ENCODE data around the gene CCDC66. TPM values are rescaled to one million over a fixed set of nuclear protein-coding genes. Genes with fewer than 3 reads are reported as not detected.

CCDC66 gene
- total RNA-seq (2021; fragmentation: NEBNext Ultra II Directional; extraction: Animal tissue kit (Norgen Biotek cat#: 25700)): 24.3 and 29.3 TPM in 2 replicates
- polyA plus RNA-seq (2011; rRNA removed): 4.5 and 9.6 TPM in 2 replicates
- polyA plus RNA-seq (2011; cell fraction: cytosol; rRNA removed): 11.2 TPM
- 12.2 TPM for polyA plus RNA-seq (2011; cell fraction: nucleus; rRNA removed)
- polyA plus RNA-seq (2012, experiment 1 of 2): 10.1 to 18.8 TPM (median 12.0 TPM) in 4 replicates
- polyA plus RNA-seq (2012, experiment 2 of 2): 1.2 TPM
- polyA plus RNA-seq (2013, experiment 1 of 2): 22.7 TPM
- 18.3 TPM for polyA plus RNA-seq (2013, experiment 2 of 2)
- polyA minus RNA-seq (2011; rRNA and poly(A)+ RNA removed): 24.1 and 33.3 TPM in 2 replicates
- 9.3 TPM for polyA minus RNA-seq (2011; cell fraction: cytosol; rRNA and poly(A)+ RNA removed)
- 74.0 TPM for polyA minus RNA-seq (2011; cell fraction: nucleus; rRNA and poly(A)+ RNA removed)
- long read RNA-seq, experiment 1, partial matches to known transcripts: 1 of 7 reads
- long read RNA-seq, experiment 1, other reads (novel, unspliced or antisense): 5 of 7 reads
- long read RNA-seq, experiment 2, partial matches to known transcripts: 10 of 25 reads
- long read RNA-seq, experiment 2, other reads (novel, unspliced or antisense): 11 of 25 reads

DNA sequence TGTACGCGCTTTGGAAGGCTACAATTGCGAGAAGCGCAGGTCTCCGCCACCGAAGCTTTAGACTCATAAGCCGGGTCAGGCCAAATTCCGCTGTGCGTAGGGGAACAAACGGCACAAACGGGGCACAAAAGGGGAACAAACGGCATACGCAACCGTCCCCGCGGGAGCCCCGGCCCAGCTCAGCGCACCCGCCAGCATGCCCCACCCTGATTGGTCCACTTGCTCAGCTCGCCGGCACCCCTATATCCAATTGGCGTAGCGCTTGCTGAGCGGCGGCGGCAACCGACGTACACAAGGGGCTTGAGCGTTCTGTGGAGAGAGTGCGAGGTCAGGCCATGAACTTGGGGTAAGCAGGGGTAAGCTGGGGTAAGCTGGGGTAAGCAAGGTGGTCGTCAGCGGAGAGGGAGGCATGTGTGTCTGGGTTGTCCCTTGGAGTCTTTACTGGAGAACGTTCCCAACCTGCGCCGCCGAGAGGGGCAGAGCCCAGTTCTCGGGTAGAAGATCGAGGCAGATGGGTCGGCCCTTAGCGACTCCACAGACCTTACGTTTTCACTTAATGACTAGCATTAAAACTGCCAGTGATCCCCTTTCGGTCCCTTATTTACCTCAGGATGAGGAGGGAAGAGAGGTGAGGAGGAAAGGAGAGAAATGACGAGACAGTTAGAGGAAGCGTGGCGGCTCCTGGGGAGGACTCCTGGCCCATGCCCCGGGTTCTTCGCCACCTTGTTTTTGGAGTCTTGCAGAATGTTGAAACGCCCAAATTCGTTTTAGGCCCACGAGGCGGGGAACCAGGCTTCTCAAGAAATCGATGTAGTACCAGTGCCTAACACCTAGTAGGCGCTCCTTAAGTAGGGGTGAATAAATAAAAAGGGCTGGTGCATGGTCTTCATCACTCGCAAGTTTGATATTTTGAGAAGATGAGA, at the start of gene CCDC66:
CCDC66 (plus strand) TSS at position 268 of the 923 bp plus-strand sequence; CDS start at position 336, 68 bp downstream.
- peak within 1 kb of the TSS; percentile 99 for H2AFZ ChIP-seq (ENCODE audit: low read length)
- H3K4me3 ChIP-seq (ENCODE audit: extremely low read depth in 1 of 4, insufficient read depth in 2 of 4, low read depth in 3 of 4, low read length in 4 of 4): peak within 1 kb of the TSS; percentile 65 to 98 (median 86)
- H2BK12ac ChIP-seq (ENCODE audit: low read depth, low read length): peak within 1 kb of the TSS; percentile 56
- no peaks in the 10 kb centered on the region for H3K27me3 ChIP-seq (replicated peaks in 1 of 4; ENCODE audit: control insufficient read depth in 3 of 4, extremely low read depth in 1 of 4, insufficient read depth in 3 of 4, low read length in 3 of 4)
- POLR2A ChIA-PET (ENCODE audit: partially characterized antibody): interaction anchor here (0.7 to 1.8 kb wide), 12 partner anchors 11 to 254 kb away, joined by 3 to 7 read pairs (median 4); partner anchors contain the start of gene TASOR
- H2AK5ac ChIP-seq (ENCODE audit: low read depth, low read length): no peak within 1 kb of the TSS
- peak within 1 kb of the TSS; percentile 76 for H2BK5ac ChIP-seq (ENCODE audit: low read depth, low read length)
- peak within 1 kb of the TSS; percentile 91 for H3K18ac ChIP-seq (ENCODE audit: extremely low read depth, low read length)
- H4K20me1 ChIP-seq (replicated peaks in 1 of 2; ENCODE audit: control insufficient read depth in 1 of 2, insufficient read depth in 2 of 2, low read length in 2 of 2): no peaks in the 10 kb centered on the region
- no peak within 1 kb of the TSS for H2BK15ac ChIP-seq (ENCODE audit: low read length)
- H3K23me2 ChIP-seq (ENCODE audit: low read depth, low read length): peaks cover 4% of the 10 kb centered on the region; the same call in 1 of the 2 replicates
- H3K79me2 ChIP-seq (ENCODE audit: control insufficient read depth in 1 of 2, insufficient read depth in 2 of 2, low read length in 2 of 2): peaks cover 4 to 28% of the 10 kb centered on the region in 2 experiments; a peak in 3 of 4 replicates
- peak within 1 kb of the TSS; percentile 91 for H3K27ac ChIP-seq (ENCODE audit: low read depth, low read length)
- H3K9me3 ChIP-seq (ENCODE audit: insufficient read depth in 2 of 2, low read depth in 1 of 2, low read length in 1 of 2): no peaks in the 10 kb centered on the region
- peak within 1 kb of the TSS; percentile 52 for H3K56ac ChIP-seq (replicated peaks; ENCODE audit: insufficient read length, low read depth, low read length)
- peaks cover 0 to 22% (median 4%) of the 10 kb centered on the region in 4 experiments; a peak in 4 of 8 replicates for H3K36me3 ChIP-seq (ENCODE audit: control insufficient read depth in 2 of 4, insufficient read depth in 4 of 4, low read length in 3 of 4)
- peak within 1 kb of the TSS; percentile 31 for H4K5ac ChIP-seq (ENCODE audit: insufficient read length, low read depth, low read length)
- CTCF ChIA-PET (ENCODE audit: partially characterized antibody): interaction anchor here (0.7 to 1.4 kb wide), 9 partner anchors 10 to 297 kb away, joined by 3 to 4 read pairs (median 3); no protein-coding TSS in a partner anchor
- peak within 1 kb of the TSS; percentile 61 to 95 for H3K4me2 ChIP-seq (ENCODE audit: insufficient read depth in 1 of 2, low read depth in 2 of 2, low read length in 2 of 2)
- H3K23ac ChIP-seq (ENCODE audit: insufficient read length): no peak within 1 kb of the TSS
- H2BK20ac ChIP-seq (ENCODE audit: low read length): no peak within 1 kb of the TSS
- no peaks in the 10 kb centered on the region for H3K4me1 ChIP-seq (replicated peaks in 1 of 4; ENCODE audit: control insufficient read depth in 3 of 4, insufficient read depth in 4 of 4, low read length in 3 of 4)
- H3K9ac ChIP-seq (replicated peaks in 1 of 4; ENCODE audit: extremely low read depth in 1 of 4, low read depth in 3 of 4, low read length in 3 of 4): peak within 1 kb of the TSS; percentile 76 to 92 (median 88)
- H4K91ac ChIP-seq (replicated peaks; ENCODE audit: insufficient read length, low read length): no peak within 1 kb of the TSS
- no peaks in the 10 kb centered on the region for H3K79me1 ChIP-seq (ENCODE audit: low read depth, low read length)
- DNase-seq (ENCODE audit: low read depth in 1 of 2, low spot score in 2 of 2): peak; percentile 82 to 93
- peak within 1 kb of the TSS; percentile 98; the same call in 1 of the 2 replicates for H4K8ac ChIP-seq (ENCODE audit: extremely low read depth, insufficient read depth, low read length)
- H3K14ac ChIP-seq (ENCODE audit: insufficient read length): no peak within 1 kb of the TSS
- peak within 1 kb of the TSS; percentile 34 for H3K4ac ChIP-seq (replicated peaks; ENCODE audit: insufficient read length, low read depth, low read length)
- FAIRE-seq: no peak
- whole genome bisulfite sequencing, 2 experiments (ENCODE audit: extremely low coverage in 1 of 2, insufficient coverage in 1 of 2, insufficient read length in 1 of 2, insufficient replicate concordance in 2 of 2, low coverage in 1 of 2, low lambda C conversion rate in 2 of 2, missing lambda C conversion rate in 1 of 2): 3% methylated on average over 54 of the region's 54 CpGs; no CpG with 5 or more reads in 1 of the 2 experiments
- H2BK120ac ChIP-seq (replicated peaks; ENCODE audit: low read depth, low read length): peak within 1 kb of the TSS; percentile 29
- TF ChIP-seq RXRA (IDR thresholded peaks at IDR 0.05; ENCODE audit: insufficient read depth, low read depth, low read length): no peak
- peak; percentile 39 to 57; a peak in 1 of 4 replicates for TF ChIP-seq SIN3A (conservative IDR thresholded peaks at IDR 0.05 in 1 of 2, IDR thresholded peaks at IDR 0.05 in 1 of 2; ENCODE audit: low read depth in 1 of 2, low read length in 2 of 2)
- peak; percentile 77 for TF ChIP-seq ASH2L (IDR thresholded peaks at IDR 0.05; ENCODE audit: low read length)
- TF ChIP-seq CREB1 (IDR thresholded peaks at IDR 0.05): peak; percentile 67
- TF ChIP-seq NANOG (IDR thresholded peaks at IDR 0.05; ENCODE audit: insufficient read depth, low read depth, low read length, poor library complexity, severe bottlenecking): peak; percentile 46
- TF ChIP-seq EGR1 (IDR thresholded peaks at IDR 0.05; ENCODE audit: borderline replicate concordance, low read depth, low read length): 0 out of 2 replicates have a peak, but pooled peaks have one; percentile 8
- no peak for TF ChIP-seq GABPA (IDR thresholded peaks at IDR 0.05; ENCODE audit: borderline replicate concordance, insufficient read depth, low read length)
